H1 (cell line): ENCODE measurements around the gene NHLH1. TPM values are rescaled to one million over a fixed set of nuclear protein-coding genes. Genes with fewer than 3 reads are reported as not detected.

Experiments
- CTCF ChIA-PET: fragments of 300-600 bp; sonication (Branson Sonifier 250); formaldehyde crosslinking; loops from one replicate; lab custom pipeline; 2021; ENCODE audit not compliant: partially characterized antibody; lab: Charles Lee
- POLR2A ChIA-PET: fragments of 300-600 bp; sonication (Branson Sonifier 250); formaldehyde crosslinking; loops from one replicate; lab custom pipeline; 2021; ENCODE audit warnings: inconsistent platforms; ENCODE audit not compliant: partially characterized antibody; lab: Charles Lee
- DNase-seq, 2 experiments: peaks; one replicate each; pipeline versions ENCODE4 v3.0.0 to v3.0.0-alpha.2; 2010 to 2022; ENCODE audit warnings: low spot score in 2 of 2, low read depth in 1 of 2, mixed read lengths in 1 of 2
- FAIRE-seq: peaks from 2 replicates; lab custom pipeline; 2011; peaks lifted over from hg19 to GRCh38; lab: Jason Lieb, UNC
- H2AFZ ChIP-seq: 2 replicates; pipeline ENCODE4 v1.8.1; 2012; ENCODE audit warnings: low read length, inconsistent platforms
- H2AK5ac ChIP-seq: 2 replicates; pipeline ENCODE4 v1.6.1; 2013; ENCODE audit warnings: low read depth, low read length
- H2BK120ac ChIP-seq: replicated peaks from 2 replicates; pipeline ENCODE3; 2013; ENCODE audit warnings: low read depth, low read length, inconsistent platforms
- H2BK12ac ChIP-seq: 2 replicates; pipeline ENCODE4 v1.6.1; 2013; ENCODE audit warnings: low read depth, low read length
- H2BK15ac ChIP-seq: 2 replicates; pipeline ENCODE4 v1.6.1; 2013; ENCODE audit warnings: low read length
- H2BK20ac ChIP-seq: 2 replicates; pipeline ENCODE4 v1.6.1; 2013; ENCODE audit warnings: low read length
- H2BK5ac ChIP-seq: 2 replicates; pipeline ENCODE4 v1.6.1; 2013; ENCODE audit warnings: low read depth, low read length
- H3K14ac ChIP-seq: 2 replicates; pipeline ENCODE4 v1.6.1; 2013; ENCODE audit warnings: inconsistent platforms; ENCODE audit not compliant: insufficient read length
- H3K18ac ChIP-seq: 2 replicates; pipeline ENCODE4 v1.6.1; 2013; ENCODE audit warnings: low read length; ENCODE audit errors: extremely low read depth
- H3K23ac ChIP-seq: 2 replicates; pipeline ENCODE4 v1.6.1; 2013; ENCODE audit warnings: inconsistent platforms; ENCODE audit not compliant: insufficient read length
- H3K23me2 ChIP-seq: 2 replicates; pipeline ENCODE4 v1.6.1; 2013; ENCODE audit warnings: low read depth, low read length
- H3K27ac ChIP-seq: 2 replicates; pipeline ENCODE4 v1.6.1; 2011; ENCODE audit warnings: low read depth, low read length, inconsistent platforms
- H3K27me3 ChIP-seq, 4 experiments: replicated peaks in 1 of 4; 1 replicate in 1 of 4; 2 replicates in 3 of 4; pipeline versions ENCODE4 v1.6.1 to v1.8.1; 2011 to 2013; ENCODE audit warnings: low read length in 3 of 4, mild to moderate bottlenecking in 3 of 4, inconsistent platforms in 2 of 4, mixed read lengths in 2 of 4, moderate library complexity in 1 of 4; ENCODE audit not compliant: control insufficient read depth in 3 of 4, insufficient read depth in 3 of 4; ENCODE audit errors: extremely low read depth in 1 of 4
- H3K36me3 ChIP-seq, 4 experiments: 2 replicates each; pipeline versions ENCODE4 v1.6.1 to v1.8.1; 2011 to 2013; ENCODE audit warnings: mild to moderate bottlenecking in 4 of 4, low read length in 3 of 4, moderate library complexity in 2 of 4, control low read depth in 1 of 4, inconsistent platforms in 1 of 4; ENCODE audit not compliant: insufficient read depth in 4 of 4, control insufficient read depth in 2 of 4
- H3K4ac ChIP-seq: replicated peaks from 2 replicates; pipeline ENCODE3; 2013; ENCODE audit warnings: low read length, low read depth, mixed read lengths, inconsistent platforms; ENCODE audit not compliant: insufficient read length
- H3K4me1 ChIP-seq, 4 experiments: replicated peaks in 1 of 4; 1 replicate in 1 of 4; 2 replicates in 3 of 4; pipeline versions ENCODE4 v1.6.1 to v1.8.1; 2011 to 2013; ENCODE audit warnings: low read length in 3 of 4, inconsistent platforms in 2 of 4, mixed read lengths in 1 of 4; ENCODE audit not compliant: insufficient read depth in 4 of 4, control insufficient read depth in 3 of 4
- H3K4me2 ChIP-seq, 2 experiments: 2 replicates each; pipeline versions ENCODE4 v1.6.1 to v1.8.1; 2011 to 2013; ENCODE audit warnings: low read depth in 2 of 2, low read length in 2 of 2, control low read depth in 1 of 2, inconsistent platforms in 1 of 2, mild to moderate bottlenecking in 1 of 2; ENCODE audit not compliant: insufficient read depth in 1 of 2
- H3K4me3 ChIP-seq, 4 experiments: fragments of 200-600, 300-600 bp in 1 of 4; sonication (generic), shearing (Covaris generic), sonication (Bioruptor Twin) in 1 of 4; 2 replicates each; pipeline versions ENCODE4 v1.5.1 to v1.8.1; 2011 to 2016; ENCODE audit warnings: low read length in 4 of 4, low read depth in 3 of 4, control low read depth in 2 of 4, inconsistent platforms in 2 of 4, mild to moderate bottlenecking in 2 of 4, mixed read lengths in 1 of 4, moderate library complexity in 1 of 4; ENCODE audit not compliant: insufficient read depth in 2 of 4; ENCODE audit errors: extremely low read depth in 1 of 4
- H3K56ac ChIP-seq: replicated peaks from 2 replicates; pipeline ENCODE3; 2013; ENCODE audit warnings: low read depth, mild to moderate bottlenecking, mixed read lengths, low read length, inconsistent platforms; ENCODE audit not compliant: insufficient read length
- H3K79me1 ChIP-seq: 2 replicates; pipeline ENCODE4 v1.6.1; 2013; ENCODE audit warnings: low read depth, low read length, control low read depth
- H3K79me2 ChIP-seq, 2 experiments: 2 replicates each; pipeline versions ENCODE4 v1.6.1 to v1.8.1; 2012 to 2013; ENCODE audit warnings: low read length in 2 of 2, mild to moderate bottlenecking in 2 of 2, inconsistent platforms in 1 of 2; ENCODE audit not compliant: insufficient read depth in 2 of 2, control insufficient read depth in 1 of 2
- H3K9ac ChIP-seq, 4 experiments: replicated peaks in 1 of 4; 1 replicate in 1 of 4; 2 replicates in 3 of 4; pipeline versions ENCODE4 v1.6.1 to v1.8.1; 2011 to 2013; ENCODE audit warnings: low read depth in 3 of 4, low read length in 3 of 4, control low read depth in 2 of 4, mild to moderate bottlenecking in 2 of 4, moderate library complexity in 2 of 4, inconsistent platforms in 1 of 4; ENCODE audit errors: extremely low read depth in 1 of 4
- H3K9me3 ChIP-seq, 2 experiments: 2 replicates each; pipeline versions ENCODE4 v1.6.1 to v1.8.1; 2012 to 2013; ENCODE audit warnings: mild to moderate bottlenecking in 2 of 2, moderate library complexity in 2 of 2, control low read depth in 1 of 2, inconsistent platforms in 1 of 2, low read depth in 1 of 2, low read length in 1 of 2, mixed read lengths in 1 of 2; ENCODE audit not compliant: insufficient read depth in 2 of 2
- H4K20me1 ChIP-seq, 2 experiments: replicated peaks in 1 of 2; 2 replicates each; pipeline versions ENCODE3 to v1.8.1; 2011 to 2013; ENCODE audit warnings: inconsistent platforms in 2 of 2, low read length in 2 of 2, mild to moderate bottlenecking in 1 of 2; ENCODE audit not compliant: insufficient read depth in 2 of 2, control insufficient read depth in 1 of 2
- H4K5ac ChIP-seq: 2 replicates; pipeline ENCODE4 v1.6.1; 2013; ENCODE audit warnings: low read length, low read depth, mixed read lengths, inconsistent platforms; ENCODE audit not compliant: insufficient read length
- H4K8ac ChIP-seq: 2 replicates; pipeline ENCODE4 v1.8.0; 2013; ENCODE audit warnings: mild to moderate bottlenecking, moderate library complexity, low read length, inconsistent platforms; ENCODE audit not compliant: insufficient read depth; ENCODE audit errors: extremely low read depth
- H4K91ac ChIP-seq: replicated peaks from 2 replicates; pipeline ENCODE3; 2013; ENCODE audit warnings: low read length, mixed read lengths, inconsistent platforms; ENCODE audit not compliant: insufficient read length
- ASH2L ChIP-seq: fragments of 200-600, 300-600 bp; sonication (generic); IDR thresholded peaks from one replicate; pipeline ENCODE4 v1.7.1; 2017; ENCODE audit warnings: low read length
- CBX5 ChIP-seq: fragments of 300-800, 300-1000 bp; sonication (generic); IDR thresholded peaks from 2 replicates; pipeline ENCODE4 v1.7.1; 2016; ENCODE audit warnings: antibody characterized with exemption, low read length, low read depth
- CEBPB ChIP-seq: IDR thresholded peaks from 2 replicates; pipeline ENCODE4 v1.6.1; 2012; ENCODE audit warnings: low read depth, low read length
- GABPA ChIP-seq: IDR thresholded peaks from 2 replicates; pipeline ENCODE4 v1.6.1; 2011; ENCODE audit warnings: mild to moderate bottlenecking, low read length, moderate library complexity, borderline replicate concordance; ENCODE audit not compliant: insufficient read depth
- JUND ChIP-seq: IDR thresholded peaks from 2 replicates; pipeline ENCODE4 v1.6.1; 2011; ENCODE audit warnings: mild to moderate bottlenecking, improper control_type of control experiment, low read length
- PHF8 ChIP-seq: fragments of 200-600 bp; sonication (generic); conservative IDR thresholded peaks from 2 replicates; pipeline ENCODE4 v1.7.1; 2012; ENCODE audit warnings: low read depth, mild to moderate bottlenecking, inconsistent platforms, low read length, moderate library complexity
- TAF1 ChIP-seq: IDR thresholded peaks from 2 replicates; pipeline ENCODE4 v1.6.1; 2011; ENCODE audit warnings: mild to moderate bottlenecking, low read depth, low read length
- TCF12 ChIP-seq: IDR thresholded peaks from 2 replicates; pipeline ENCODE4 v1.6.1; 2011; ENCODE audit warnings: low read depth, mild to moderate bottlenecking, low read length
- YY1 ChIP-seq: IDR thresholded peaks from 2 replicates; pipeline ENCODE4 v1.6.1; 2011; ENCODE audit warnings: low read depth, mild to moderate bottlenecking, low read length
- WGBS, 2 experiments: shearing (Covaris generic) in 1 of 2; methylation state at CpG; one replicate each; pipeline versions ENCODE4 v1.1.6 to v1.1.7; 2013 to 2015; ENCODE audit warnings: low lambda C conversion rate in 2 of 2, mixed read lengths in 2 of 2, inconsistent platforms in 1 of 2, low coverage in 1 of 2, missing lambda C conversion rate in 1 of 2; ENCODE audit not compliant: insufficient replicate concordance in 2 of 2, insufficient coverage in 1 of 2, insufficient read length in 1 of 2; ENCODE audit errors: extremely low coverage in 1 of 2, missing lambda C conversion rate in 1 of 2; 5-methylcytosine and 5-hydroxymethylcytosine counted together
- polyA plus RNA-seq, 7 experiments: library from polyadenylated mRNA; depleted of rRNA in 3 of 7; stranded (reverse) in 5 of 7; unstranded in 2 of 7; fragments of >200 nt in 5 of 7; fragments of 200-250 nt in 2 of 7; gene quantifications; 1 replicate in 5 of 7; 2 replicates in 1 of 7; 4 replicates in 1 of 7; pipeline versions ENCODE4 v1.2.1 to v1.2.3, GENCODE V29; 2011 to 2013; ENCODE audit warnings: missing spikeins in 2 of 7, mixed read lengths in 2 of 7
- total RNA-seq: library from RNA; stranded (reverse); fragmentation: NEBNext Ultra II Directional; extraction: Animal tissue kit (Norgen Biotek cat#: 25700); gene quantifications from 2 replicates; pipeline ENCODE4 v1.2.1, GENCODE V29; 2021

NHLH1 gene
- total and polyA plus RNA-seq, 2 of the 8 experiments (the other 6 are each of a cell fraction or from before 2014, with no cell fraction given) = 0.39 to 0.91 TPM

- TF ChIP-seq TAF1 (0 out of 2 replicates have a peak, but pooled peaks have one; percentile 4), CEBPB (peak; percentile 83), CBX5 (no peak), PHF8 (no peak), ASH2L (no peak), YY1 (no peak), GABPA (no peak), JUND (no peak), TCF12 (no peak)
- peak overlapping the region; percentile 8; the same call in 1 of the 2 replicates for H3K27ac ChIP-seq
- H3K4me1 ChIP-seq = peaks cover 3 to 8% (median 4%) of the 10 kb centered on the region in 4 experiments; a peak in 6 of 7 replicates
- no peak overlapping the region for H2AK5ac ChIP-seq
- peak overlapping the region; percentile 67 for H4K91ac ChIP-seq
- H2BK120ac ChIP-seq = peak overlapping the region; percentile 18
- 0 out of 2 replicates have a peak, but pooled peaks cover 1% of the 10 kb centered on the region for H3K23me2 ChIP-seq
- no peak for FAIRE-seq
- no peak overlapping the region for H3K4me2 ChIP-seq
- peak overlapping the region; percentile 95 for H2BK5ac ChIP-seq
- H3K79me2 ChIP-seq = no peaks in the 10 kb centered on the region
- CTCF ChIA-PET = interaction anchor here (0.8 to 26.0 kb wide), 10 partner anchors 9 to 108 kb away, joined by 3 to 683 read pairs (median 5); no protein-coding TSS in a partner anchor
- H4K8ac ChIP-seq = no peak overlapping the region; the same call in 1 of the 2 replicates
- POLR2A ChIA-PET = interaction anchor here (0.6 to 17.2 kb wide), 15 partner anchors 10 to 319 kb away, joined by 3 to 244 read pairs (median 5); partner anchors contain the start of genes DCAF8, NCSTN, PEX19 and VANGL2
- H3K18ac ChIP-seq = peak overlapping the region; percentile 33
- no peak overlapping the region for H2AFZ ChIP-seq
- H3K14ac ChIP-seq = no peak overlapping the region
- DNase-seq = no peak
- H2BK15ac ChIP-seq = no peak overlapping the region; the same call in 1 of the 2 replicates
- peak overlapping the region; percentile 83 for H3K4ac ChIP-seq
- H3K4me3 ChIP-seq = no peak overlapping the region
- no peaks in the 10 kb centered on the region for H4K20me1 ChIP-seq
- WGBS, 2 experiments = 73% methylated on average over 7 of the region's 9 CpGs; no CpG with 5 or more reads in 1 of the 2 experiments
- H4K5ac ChIP-seq = peak overlapping the region; percentile 59
- peak overlapping the region; percentile 97 for H2BK12ac ChIP-seq
- peak overlapping the region; percentile 42 for H3K56ac ChIP-seq
- peaks cover 2 to 13% (median 9%) of the 10 kb centered on the region in 4 experiments for H3K36me3 ChIP-seq
- no peaks in the 10 kb centered on the region for H3K79me1 ChIP-seq
- H3K27me3 ChIP-seq = no peaks in the 10 kb centered on the region
- H3K23ac ChIP-seq = no peak overlapping the region
- 0 out of 7 replicates have a peak overlapping the region, but pooled peaks of 1 of the 4 experiments have one; percentile 13 for H3K9ac ChIP-seq
- peak overlapping the region; percentile 80; the same call in 1 of the 2 replicates for H2BK20ac ChIP-seq
- H3K9me3 ChIP-seq = no peaks in the 10 kb centered on the region
Measured at GRCh38 chr1:160362168-160362957, 4.5 kb upstream of the NHLH1 start.
